BJ (cell line): ENCODE data around the gene PRKCE. TPM values are rescaled to one million over a fixed set of nuclear protein-coding genes. Genes with fewer than 3 reads are reported as not detected.

ENCODE experiments used
- CTCF ChIA-PET: fragments of 350-600 bp; formaldehyde crosslinking; extraction: SDS; loops from one replicate; lab custom pipeline; 2021; ENCODE audit warnings: antibody characterized with exemption, inconsistent platforms; lab: Yijun Ruan, JAX
- POLR2A ChIA-PET: fragments of 300-600 bp; sonication (Branson Sonifier 250); formaldehyde crosslinking; extraction: SDS; loops from one replicate; lab custom pipeline; 2021; ENCODE audit warnings: antibody characterized with exemption; lab: Charles Lee
- DNase-seq: peaks from one replicate; pipeline ENCODE4 v3.0.0-alpha.2; 2011; ENCODE audit warnings: low read depth
- H3K27me3 ChIP-seq: 2 replicates; pipeline ENCODE4 v1.6.0; 2011; ENCODE audit warnings: low read length; ENCODE audit not compliant: control insufficient read depth, insufficient read depth
- H3K36me3 ChIP-seq: 2 replicates; pipeline ENCODE4 v1.5.1; 2011; ENCODE audit warnings: low read length; ENCODE audit not compliant: control insufficient read depth, insufficient read depth
- H3K4me3 ChIP-seq: 2 replicates; pipeline ENCODE4 v1.5.1; 2011; ENCODE audit warnings: low read depth, mild to moderate bottlenecking, control low read depth, low read length
- CTCF ChIP-seq: IDR thresholded peaks from 2 replicates; pipeline ENCODE4 v1.5.1; 2011; ENCODE audit warnings: low read depth, mild to moderate bottlenecking, control low read depth, inconsistent platforms, low read length, moderate library complexity; ENCODE audit not compliant: insufficient read depth
- polyA plus RNA-seq: library from polyadenylated mRNA; depleted of rRNA; stranded (reverse); fragments of >200 nt; gene quantifications from 2 replicates; pipeline ENCODE4 v1.2.3, GENCODE V29; 2011

Gene PRKCE
- polyA plus RNA-seq, 1 experiment, result 19.7 TPM

DNA sequence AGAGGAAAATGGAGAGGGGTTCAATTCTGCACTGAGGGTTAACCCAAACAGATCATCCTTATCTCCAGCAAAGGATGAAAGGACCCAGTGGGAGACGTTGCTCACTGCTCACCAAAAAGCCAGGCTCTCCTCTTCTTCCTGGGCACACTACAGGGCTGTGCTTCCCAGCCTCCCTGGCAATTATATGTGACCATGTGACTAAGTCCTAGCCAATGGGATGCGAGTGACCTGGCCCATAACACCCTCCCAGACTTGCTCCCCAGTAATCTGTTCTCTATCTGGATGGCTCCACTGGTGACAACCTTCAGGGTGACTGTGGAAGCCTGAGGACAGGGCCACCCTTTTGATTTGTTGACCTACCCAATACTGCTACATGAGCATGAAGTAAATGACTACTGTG lies 10.9 kb upstream of the PRKCE start:
- no peak for TF ChIP-seq CTCF
- H3K36me3 ChIP-seq, result no peaks in the 10 kb centered on the region
- ChIA-PET POLR2A (no interaction called here), CTCF (no interaction called here)
- no peak for DNase-seq
- no peak overlapping the region for H3K4me3 ChIP-seq
- peaks cover 14% of the 10 kb centered on the region for H3K27me3 ChIP-seq

GRCh38 chr2:45643095-45643494 lies 8.4 kb upstream of the PRKCE start:
- Histone ChIP-seq H3K27me3 (peaks cover 12% of the 10 kb centered on the region), H3K4me3 (peak overlapping the region; percentile 53), H3K36me3 (no peaks in the 10 kb centered on the region)
- CTCF ChIA-PET, result interaction anchor here (0.5 to 2.6 kb wide), 16 partner anchors 9 to 806 kb away, joined by 3 to 18 read pairs (median 3); no protein-coding TSS in a partner anchor
- POLR2A ChIA-PET, result no interaction called here
- no peak for DNase-seq
- TF ChIP-seq CTCF, result no peak

DNA sequence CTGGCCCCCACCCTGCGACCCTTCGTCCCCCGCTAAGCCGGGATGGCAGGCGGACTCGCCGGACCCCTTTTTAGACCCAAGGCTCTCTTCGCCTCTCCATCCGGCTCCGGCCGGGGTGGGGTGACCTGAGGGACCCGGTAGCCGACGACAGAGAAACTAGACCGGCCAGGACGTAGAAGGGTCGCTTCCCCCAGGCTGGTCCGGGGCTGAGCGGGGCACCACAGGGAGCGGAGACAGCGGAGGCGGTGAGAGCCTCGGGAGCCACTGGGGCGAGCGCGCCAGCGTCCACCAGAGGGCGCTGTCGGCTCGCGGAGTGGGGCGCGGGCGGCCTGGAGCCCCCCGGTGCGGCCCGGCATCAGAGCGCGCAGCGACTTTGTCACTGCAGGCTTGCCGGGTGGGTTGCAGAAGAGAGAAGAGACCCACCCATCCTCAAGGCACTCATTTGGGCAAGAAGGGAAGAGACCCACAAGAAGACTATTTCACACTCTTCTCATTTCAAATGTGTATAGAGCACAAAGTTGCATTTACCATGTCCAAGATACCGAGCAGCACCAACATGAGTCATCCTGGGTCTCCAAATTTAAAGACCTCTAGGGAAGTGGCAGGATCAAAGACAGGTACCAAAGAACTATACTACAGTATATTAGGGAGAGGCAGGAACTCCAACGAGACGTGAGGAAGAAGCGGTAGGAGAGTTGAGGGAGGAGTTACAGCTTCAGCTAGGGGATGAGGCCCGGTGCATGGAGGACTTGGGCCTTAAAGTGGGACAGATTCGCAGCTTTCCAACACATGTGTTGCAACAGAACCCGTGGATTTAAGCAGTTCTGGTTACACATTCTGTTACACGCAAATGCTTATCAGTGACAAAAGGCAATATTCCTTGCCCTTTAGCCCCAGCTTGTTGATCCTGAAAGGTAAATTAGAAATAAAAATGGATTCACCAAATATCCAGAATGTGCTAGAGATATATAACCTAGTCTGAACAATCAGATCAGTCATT lies 7.6 kb upstream of the PRKCE start:
- Histone ChIP-seq H3K4me3 (peak overlapping the region; percentile 53), H3K36me3 (no peaks in the 10 kb centered on the region), H3K27me3 (peaks cover 12% of the 10 kb centered on the region)
- POLR2A ChIA-PET, result no interaction called here
- no peak for DNase-seq
- CTCF ChIA-PET, result interaction anchor here (0.6 to 2.6 kb wide), 20 partner anchors 10 to 651 kb away, joined by 3 to 18 read pairs (median 3); no protein-coding TSS in a partner anchor
- TF ChIP-seq CTCF, result peak; percentile 67

DNA sequence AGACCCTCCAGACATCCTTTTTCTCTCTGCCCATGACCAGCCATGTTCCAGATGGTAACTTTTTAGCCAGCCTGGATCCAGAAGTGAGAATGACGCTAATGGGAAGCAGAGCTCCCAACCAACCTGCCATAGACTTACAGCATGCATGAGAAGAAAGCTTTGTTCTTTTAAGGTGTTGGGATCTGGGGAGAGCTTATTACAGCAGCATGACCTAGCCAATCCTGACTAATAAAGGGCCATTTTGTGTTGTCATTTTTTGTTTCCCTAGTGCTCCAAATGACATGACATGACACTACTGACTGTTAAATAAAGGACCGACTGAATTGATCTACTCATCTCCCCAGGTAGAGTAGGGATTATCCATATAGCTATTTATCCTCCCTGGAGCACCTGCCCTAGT lies 5.2 kb upstream of the PRKCE start:
- Histone ChIP-seq H3K27me3 (peaks cover 4% of the 10 kb centered on the region), H3K36me3 (no peaks in the 10 kb centered on the region), H3K4me3 (no peak overlapping the region)
- ChIA-PET CTCF (interaction anchor here (1.1 to 2.0 kb wide), 4 partner anchors 12 to 292 kb away, joined by 3 to 7 read pairs (median 4); no protein-coding TSS in a partner anchor), POLR2A (no interaction called here)
- no peak for TF ChIP-seq CTCF
- DNase-seq, result no peak

- POLR2A ChIA-PET, result no interaction called here
- no peak overlapping the region for H3K4me3 ChIP-seq
- TF ChIP-seq CTCF, result no peak
- H3K27me3 ChIP-seq, result peaks cover 2% of the 10 kb centered on the region
- CTCF ChIA-PET, result interaction anchor here (1.2 to 2.0 kb wide), 2 partner anchors 289 to 291 kb away, joined by 3 to 7 read pairs; no protein-coding TSS in a partner anchor
- no peak for DNase-seq
- no peaks in the 10 kb centered on the region for H3K36me3 ChIP-seq
These were observed 4.1 kb upstream of the PRKCE start for GRCh38 chr2:45647356-45647755.
